ENCODE measurements around the gene RABL2B. TPM values are rescaled to one million over a fixed set of nuclear protein-coding genes. Genes with fewer than 3 reads are reported as not detected.

Gene RABL2B
- polyA plus RNA-seq, 1 donor from 2014 or later, result 26.2 TPM

DNA sequence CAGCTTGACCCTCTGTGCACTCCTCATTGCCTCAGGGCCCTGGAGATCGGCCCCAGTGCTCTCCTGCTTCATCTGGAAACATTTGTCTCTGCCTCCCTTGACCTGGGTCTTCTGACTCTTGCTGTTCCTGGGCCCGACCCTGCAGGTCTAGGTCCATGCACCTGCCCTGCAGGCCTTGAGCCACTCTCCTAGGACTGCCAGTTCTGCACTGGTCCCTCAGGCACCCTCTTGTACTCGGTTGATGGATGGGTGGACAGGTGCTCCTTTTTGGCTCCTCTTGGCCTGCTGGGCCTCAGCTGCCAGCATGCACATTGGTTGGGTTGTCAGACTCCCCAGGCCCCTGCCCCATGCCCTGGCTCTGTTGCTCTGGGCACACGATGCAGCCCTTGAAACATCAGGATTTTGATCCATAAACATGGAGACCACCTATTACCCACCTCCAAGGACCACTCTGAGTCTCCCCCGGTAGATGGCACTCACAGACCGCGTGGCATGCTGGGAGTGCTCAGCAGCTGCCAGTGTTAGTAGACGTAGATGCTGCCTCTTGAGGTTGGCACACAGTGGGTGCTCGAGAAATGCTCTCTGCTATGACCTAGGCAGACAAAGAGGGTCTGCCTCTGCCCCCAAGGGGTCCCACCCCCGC, 65.6 kb downstream of the RABL2B start:
- Histone ChIP-seq H3K4me3 (ENCODE audit: low read length) (no peak overlapping the region), H3K9me3 (ENCODE audit: low read length) (no peaks in the 10 kb centered on the region), H3F3A (ENCODE audit: insufficient read depth, low read length, poor library complexity, severe bottlenecking) (no peaks in the 10 kb centered on the region), H3K36me3 (ENCODE audit: insufficient read depth, low read length) (no peaks in the 10 kb centered on the region), H3K9me2 (ENCODE audit: insufficient read depth, low read length) (no peaks in the 10 kb centered on the region), H3K4me2 (ENCODE audit: low read length) (no peak overlapping the region), H3K79me2 (replicated peaks; ENCODE audit: insufficient read depth, low read length) (no peaks in the 10 kb centered on the region), H4K20me1 (ENCODE audit: insufficient read depth) (no peaks in the 10 kb centered on the region), H2AFZ (ENCODE audit: low read depth, low read length) (no peak overlapping the region), H3K9ac (ENCODE audit: low read length) (no peak overlapping the region), H3K27me3 (ENCODE audit: insufficient read depth, low read depth, low read length) (peaks cover 17% of the 10 kb centered on the region), H3K27ac (ENCODE audit: low read length) (no peak overlapping the region)
- no peak for TF ChIP-seq TAF1 (IDR thresholded peaks at IDR 0.05; ENCODE audit: low read depth)
- no peak for TF ChIP-seq EP300 (conservative IDR thresholded peaks at IDR 0.05; ENCODE audit: poor library complexity, severe bottlenecking)
- TF ChIP-seq RAD21 (conservative IDR thresholded peaks at IDR 0.05), result no peak
- TF ChIP-seq MXI1 (conservative IDR thresholded peaks at IDR 0.05; ENCODE audit: poor library complexity, severe bottlenecking), result no peak
- TF ChIP-seq, protein P1, sequence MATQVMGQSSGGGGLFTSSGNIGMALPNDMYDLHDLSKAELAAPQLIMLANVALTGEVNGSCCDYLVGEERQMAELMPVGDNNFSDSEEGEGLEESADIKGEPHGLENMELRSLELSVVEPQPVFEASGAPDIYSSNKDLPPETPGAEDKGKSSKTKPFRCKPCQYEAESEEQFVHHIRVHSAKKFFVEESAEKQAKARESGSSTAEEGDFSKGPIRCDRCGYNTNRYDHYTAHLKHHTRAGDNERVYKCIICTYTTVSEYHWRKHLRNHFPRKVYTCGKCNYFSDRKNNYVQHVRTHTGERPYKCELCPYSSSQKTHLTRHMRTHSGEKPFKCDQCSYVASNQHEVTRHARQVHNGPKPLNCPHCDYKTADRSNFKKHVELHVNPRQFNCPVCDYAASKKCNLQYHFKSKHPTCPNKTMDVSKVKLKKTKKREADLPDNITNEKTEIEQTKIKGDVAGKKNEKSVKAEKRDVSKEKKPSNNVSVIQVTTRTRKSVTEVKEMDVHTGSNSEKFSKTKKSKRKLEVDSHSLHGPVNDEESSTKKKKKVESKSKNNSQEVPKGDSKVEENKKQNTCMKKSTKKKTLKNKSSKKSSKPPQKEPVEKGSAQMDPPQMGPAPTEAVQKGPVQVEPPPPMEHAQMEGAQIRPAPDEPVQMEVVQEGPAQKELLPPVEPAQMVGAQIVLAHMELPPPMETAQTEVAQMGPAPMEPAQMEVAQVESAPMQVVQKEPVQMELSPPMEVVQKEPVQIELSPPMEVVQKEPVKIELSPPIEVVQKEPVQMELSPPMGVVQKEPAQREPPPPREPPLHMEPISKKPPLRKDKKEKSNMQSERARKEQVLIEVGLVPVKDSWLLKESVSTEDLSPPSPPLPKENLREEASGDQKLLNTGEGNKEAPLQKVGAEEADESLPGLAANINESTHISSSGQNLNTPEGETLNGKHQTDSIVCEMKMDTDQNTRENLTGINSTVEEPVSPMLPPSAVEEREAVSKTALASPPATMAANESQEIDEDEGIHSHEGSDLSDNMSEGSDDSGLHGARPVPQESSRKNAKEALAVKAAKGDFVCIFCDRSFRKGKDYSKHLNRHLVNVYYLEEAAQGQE (IDR thresholded peaks at IDR 0.05; ENCODE audit: borderline replicate concordance), result no peak
- TF ChIP-seq SMC3 (conservative IDR thresholded peaks at IDR 0.05; ENCODE audit: poor library complexity), result no peak
- no peak for TF ChIP-seq EZH2 (IDR thresholded peaks at IDR 0.05; ENCODE audit: borderline replicate concordance, insufficient read depth, low read length, poor library complexity, severe bottlenecking)

Other genes starting within 250 kb of the RABL2B start
- gene KLHDC7B, start 237.7 kb downstream of the RABL2B start, polyA plus RNA-seq, result not detected in 2 replicates
- not detected in 2 replicates for gene SYCE3, start 220.7 kb downstream of the RABL2B start, polyA plus RNA-seq
- gene CPT1B, start 205.2 kb downstream of the RABL2B start, polyA plus RNA-seq, result 72.4 and 75.1 TPM in 2 replicates
- gene CHKB, start 200.8 kb downstream of the RABL2B start, polyA plus RNA-seq, result 170 and 173 TPM in 2 replicates
- gene MAPK8IP2, start 182.8 kb downstream of the RABL2B start, polyA plus RNA-seq, result 48.0 and 54.5 TPM in 2 replicates
- 32.5 and 41.4 TPM in 2 replicates for gene ARSA, start 155.5 kb downstream of the RABL2B start, polyA plus RNA-seq
- 5.5 and 6.3 TPM in 2 replicates for gene SHANK3, start 110.8 kb downstream of the RABL2B start, polyA plus RNA-seq
- gene ACR, start 45.4 kb downstream of the RABL2B start, polyA plus RNA-seq, result not detected in 2 replicates

Data from neural cell (in vitro differentiated cells).